SJSA1 (cell line): ENCODE results near the gene REG3A. TPM values are rescaled to one million over a fixed set of nuclear protein-coding genes. Genes with fewer than 3 reads are reported as not detected.

Experiments
- DNase-seq, 2 experiments: peaks; one replicate each; pipeline ENCODE4 v3.0.0-alpha.2; 2015 to 2020; ENCODE audit warnings: low spot score in 2 of 2, low read depth in 1 of 2
- H3K27ac ChIP-seq: fragments of 250-450 bp; sonication (Bioruptor Pico); 2 replicates; pipeline ENCODE4 v1.5.1; 2020; ENCODE audit warnings: mild to moderate bottlenecking, moderate library complexity
- H3K27me3 ChIP-seq: fragments of 250-450 bp; sonication (Bioruptor Pico); replicated peaks from 2 replicates; pipeline ENCODE4 v1.5.1; 2020; ENCODE audit warnings: mild to moderate bottlenecking, moderate library complexity
- H3K36me3 ChIP-seq: fragments of 250-450 bp; sonication (Bioruptor Pico); 2 replicates; pipeline ENCODE4 v1.5.1; 2020; ENCODE audit warnings: mild to moderate bottlenecking
- H3K4me1 ChIP-seq: fragments of 250-450 bp; sonication (Bioruptor Pico); replicated peaks from 2 replicates; pipeline ENCODE4 v1.6.1; 2021; ENCODE audit warnings: mild to moderate bottlenecking
- H3K4me3 ChIP-seq: fragments of 250-450 bp; sonication (Bioruptor Pico); 2 replicates; pipeline ENCODE4 v1.5.1; 2020; ENCODE audit warnings: mild to moderate bottlenecking
- H3K9me3 ChIP-seq: fragments of 250-450 bp; sonication (Bioruptor Pico); replicated peaks from 2 replicates; pipeline ENCODE4 v1.5.1; 2020; ENCODE audit warnings: mild to moderate bottlenecking
- total RNA-seq: library from RNA; depleted of rRNA; stranded (reverse); fragments of >200 nt; shearing (Covaris generic); gene quantifications from 2 replicates; pipeline ENCODE4 v1.2.3, GENCODE V29; 2014

Gene REG3A
- total RNA-seq, 1 experiment from 2014 or later: not detected

GRCh38 chr2:79139423-79139822 is 20.1 kb downstream of the REG3A start:
- no peak overlapping the region for H3K27ac ChIP-seq
- no peaks in the 10 kb centered on the region for H3K4me1 ChIP-seq
- no peak overlapping the region for H3K4me3 ChIP-seq
- no peaks in the 10 kb centered on the region for H3K27me3 ChIP-seq
- no peaks in the 10 kb centered on the region for H3K36me3 ChIP-seq
- H3K9me3 ChIP-seq: no peaks in the 10 kb centered on the region; the same call in 1 of the 2 replicates
- no peak for DNase-seq

- no peak for DNase-seq
- Histone ChIP-seq H3K9me3 (no peaks in the 10 kb centered on the region; the same call in 1 of the 2 replicates), H3K27ac (no peak overlapping the region), H3K36me3 (no peaks in the 10 kb centered on the region), H3K4me3 (no peak overlapping the region), H3K4me1 (no peaks in the 10 kb centered on the region), H3K27me3 (no peaks in the 10 kb centered on the region)
These were observed 21.2 kb downstream of the REG3A start for GRCh38 chr2:79138385-79138784.

- DNase-seq: no peak
- Histone ChIP-seq H3K36me3 (no peaks in the 10 kb centered on the region), H3K27me3 (no peaks in the 10 kb centered on the region), H3K4me3 (no peak overlapping the region), H3K9me3 (peaks cover 2% of the 10 kb centered on the region; the same call in 1 of the 2 replicates), H3K4me1 (no peaks in the 10 kb centered on the region), H3K27ac (no peak overlapping the region)
These were observed 27.9 kb downstream of the REG3A start for GRCh38 chr2:79131687-79132086.

- no peak for DNase-seq
- no peaks in the 10 kb centered on the region for H3K36me3 ChIP-seq
- H3K4me3 ChIP-seq: no peak overlapping the region
- H3K4me1 ChIP-seq: no peaks in the 10 kb centered on the region
- no peaks in the 10 kb centered on the region for H3K27me3 ChIP-seq
- H3K27ac ChIP-seq: no peak overlapping the region
- peaks cover 2% of the 10 kb centered on the region; the same call in 1 of the 2 replicates for H3K9me3 ChIP-seq
These were observed 29.7 kb downstream of the REG3A start for GRCh38 chr2:79129804-79130203.

GRCh38 chr2:79129260-79129659 is 30.3 kb downstream of the REG3A start:
- no peaks in the 10 kb centered on the region for H3K36me3 ChIP-seq
- 0 out of 2 replicates have a peak, but pooled peaks cover 2% of the 10 kb centered on the region for H3K9me3 ChIP-seq
- H3K4me1 ChIP-seq: no peaks in the 10 kb centered on the region
- no peak for DNase-seq
- no peak overlapping the region for H3K27ac ChIP-seq
- H3K4me3 ChIP-seq: no peak overlapping the region
- no peaks in the 10 kb centered on the region for H3K27me3 ChIP-seq

GRCh38 chr2:79128406-79128805 is 31.1 kb downstream of the REG3A start:
- DNase-seq: no peak
- H3K27me3 ChIP-seq: no peaks in the 10 kb centered on the region
- H3K4me3 ChIP-seq: no peak overlapping the region
- H3K36me3 ChIP-seq: no peaks in the 10 kb centered on the region
- 0 out of 2 replicates have a peak, but pooled peaks cover 2% of the 10 kb centered on the region for H3K9me3 ChIP-seq
- no peaks in the 10 kb centered on the region for H3K4me1 ChIP-seq
- H3K27ac ChIP-seq: no peak overlapping the region

- no peak for DNase-seq
- Histone ChIP-seq H3K4me1 (no peaks in the 10 kb centered on the region), H3K36me3 (no peaks in the 10 kb centered on the region), H3K27me3 (no peaks in the 10 kb centered on the region), H3K9me3 (0 out of 2 replicates have a peak, but pooled peaks cover 2% of the 10 kb centered on the region), H3K27ac (no peak overlapping the region), H3K4me3 (no peak overlapping the region)
These were observed 33.9 kb downstream of the REG3A start for GRCh38 chr2:79125721-79125985.

- H3K36me3 ChIP-seq: no peaks in the 10 kb centered on the region
- H3K4me1 ChIP-seq: no peaks in the 10 kb centered on the region
These were observed 34.4 kb downstream of the REG3A start for GRCh38 chr2:79124907-79125720.

GRCh38 chr2:79122676-79123075 is 36.9 kb downstream of the REG3A start:
- Histone ChIP-seq H3K27me3 (no peaks in the 10 kb centered on the region), H3K27ac (no peak overlapping the region), H3K9me3 (no peaks in the 10 kb centered on the region), H3K36me3 (no peaks in the 10 kb centered on the region), H3K4me3 (no peak overlapping the region), H3K4me1 (no peaks in the 10 kb centered on the region)
- DNase-seq: no peak

More at GRCh38 chr2:79124907-79125720, 34.4 kb downstream of the REG3A start:
- Histone ChIP-seq H3K27ac (no peak overlapping the region), H3K9me3 (no peaks in the 10 kb centered on the region), H3K27me3 (no peaks in the 10 kb centered on the region), H3K4me3 (no peak overlapping the region)
- no peak for DNase-seq

GRCh38 chr2:79120194-79120713 is 39.3 kb downstream of the REG3A start, which contains the start of gene REG1A:
TSS of gene REG1A (plus strand) at chr2:79120488. CDS start at chr2:79120862, 374 bp downstream.
- Histone ChIP-seq H3K27me3 (no peaks in the 10 kb centered on the region), H3K36me3 (no peaks in the 10 kb centered on the region), H3K27ac (no peak within 1 kb of the TSS), H3K4me3 (no peak within 1 kb of the TSS), H3K9me3 (no peaks in the 10 kb centered on the region), H3K4me1 (no peaks in the 10 kb centered on the region)
- DNase-seq: no peak

GRCh38 chr2:79116997-79117928 is 42.3 kb downstream of the REG3A start:
- H3K27ac ChIP-seq: no peak overlapping the region
- no peak for DNase-seq
- H3K4me3 ChIP-seq: no peak overlapping the region
- H3K27me3 ChIP-seq: no peaks in the 10 kb centered on the region
- no peaks in the 10 kb centered on the region for H3K36me3 ChIP-seq
- H3K4me1 ChIP-seq: no peaks in the 10 kb centered on the region
- H3K9me3 ChIP-seq: no peaks in the 10 kb centered on the region

- no peak overlapping the region for H3K4me3 ChIP-seq
- no peaks in the 10 kb centered on the region for H3K27me3 ChIP-seq
- no peak overlapping the region for H3K27ac ChIP-seq
- H3K9me3 ChIP-seq: no peaks in the 10 kb centered on the region
- H3K36me3 ChIP-seq: no peaks in the 10 kb centered on the region
- no peaks in the 10 kb centered on the region for H3K4me1 ChIP-seq
- no peak for DNase-seq
These were observed 44.6 kb downstream of the REG3A start for GRCh38 chr2:79114797-79115494.

- Histone ChIP-seq H3K9me3 (no peaks in the 10 kb centered on the region), H3K27ac (no peak overlapping the region), H3K4me1 (no peaks in the 10 kb centered on the region), H3K36me3 (no peaks in the 10 kb centered on the region), H3K4me3 (no peak overlapping the region), H3K27me3 (no peaks in the 10 kb centered on the region)
- DNase-seq: no peak
These were observed 47.3 kb downstream of the REG3A start for GRCh38 chr2:79112269-79112668.
